Measurements from ENCODE around the gene GPER1. TPM values are rescaled to one million over a fixed set of nuclear protein-coding genes. Genes with fewer than 3 reads are reported as not detected.

GPER1 gene
- total and polyA plus RNA-seq, 2 experiments from 2014 or later, result 0.89 TPM; not detected in 1

- H3F3A ChIP-seq (replicated peaks; ENCODE audit: low read depth), result no peaks in the 10 kb centered on the region
- DNase-seq (ENCODE audit: low spot score) (no peak), ATAC-seq (no peak)
- H2AFZ ChIP-seq, result no peak overlapping the region
- Mint-ChIP-seq H3K27me3 (ENCODE audit: insufficient read depth, low read depth, poor library complexity) (peaks cover 4% of the 10 kb centered on the region), H3K36me3 (ENCODE audit: low read depth) (peaks cover under 1% of the 10 kb centered on the region; the same call in 2 of the 3 replicates), H3K4me3 (no peak overlapping the region), H3K9me3 (no peaks in the 10 kb centered on the region), H3K4me1 (no peaks in the 10 kb centered on the region; the same call in 2 of the 3 replicates), H3K27ac (no peak overlapping the region; the same call in 1 of the 2 replicates)
- no peak overlapping the region for H3K4me2 ChIP-seq
- H3K4me3 ChIP-seq, result no peak overlapping the region
- H3K79me2 ChIP-seq (replicated peaks; ENCODE audit: insufficient read depth), result peaks cover 47% of the 10 kb centered on the region
- H3K27me3 ChIP-seq (ENCODE audit: insufficient read depth), result no peaks in the 10 kb centered on the region
- no peaks in the 10 kb centered on the region for H3K4me1 ChIP-seq (ENCODE audit: insufficient read depth)
- no peaks in the 10 kb centered on the region for H3K9me2 ChIP-seq (ENCODE audit: insufficient read depth)
- peak overlapping the region; percentile 50; the same call in 1 of the 2 replicates for H3K27ac ChIP-seq (ENCODE audit: low read depth)
- no peak for TF ChIP-seq ZNF462 (CRISPR knock-in tag; IDR thresholded peaks at IDR 0.05)
- no peaks in the 10 kb centered on the region; the same call in none of the 2 replicates for H4K20me1 ChIP-seq (replicated peaks; ENCODE audit: insufficient read depth)
- no peaks in the 10 kb centered on the region for H3K36me3 ChIP-seq (ENCODE audit: insufficient read depth)
These were observed 16.7 kb downstream of the GPER1 start for GRCh38 chr7:1104516-1105179.

- Histone ChIP-seq H4K20me1 (replicated peaks; ENCODE audit: insufficient read depth) (no peaks in the 10 kb centered on the region; the same call in none of the 2 replicates), H3K27ac (ENCODE audit: low read depth) (peak overlapping the region; percentile 50; the same call in 1 of the 2 replicates)
- no peak overlapping the region for H3K27ac Mint-ChIP-seq
These were observed 17.3 kb downstream of the GPER1 start for GRCh38 chr7:1105189-1105588.

More at GRCh38 chr7:1105189-1105588, 17.3 kb downstream of the GPER1 start:
- Mint-ChIP-seq H3K4me1 (no peaks in the 10 kb centered on the region; the same call in 2 of the 3 replicates), H3K27me3 (ENCODE audit: insufficient read depth, low read depth, poor library complexity) (peaks cover 4% of the 10 kb centered on the region), H3K36me3 (ENCODE audit: low read depth) (no peaks in the 10 kb centered on the region; the same call in 2 of the 3 replicates), H3K4me3 (no peak overlapping the region), H3K9me3 (no peaks in the 10 kb centered on the region)
- no peaks in the 10 kb centered on the region for H3F3A ChIP-seq (replicated peaks; ENCODE audit: low read depth)
- TF ChIP-seq CREB1 (CRISPR knock-in tag; IDR thresholded peaks at IDR 0.05; ENCODE audit: low read depth), result no peak
- no peak for TF ChIP-seq ETS1 (IDR thresholded peaks at IDR 0.05)
- TF ChIP-seq ZNF114 (CRISPR knock-in tag; IDR thresholded peaks at IDR 0.05), result no peak
- TF ChIP-seq REST (IDR thresholded peaks at IDR 0.05; ENCODE audit: unreplicated experiment), result no peak
- no peak overlapping the region for H2AFZ ChIP-seq
- no peaks in the 10 kb centered on the region for H3K4me1 ChIP-seq (ENCODE audit: insufficient read depth)
- H3K27me3 ChIP-seq (ENCODE audit: insufficient read depth), result no peaks in the 10 kb centered on the region
- H3K36me3 ChIP-seq (ENCODE audit: insufficient read depth), result no peaks in the 10 kb centered on the region
- H3K9me2 ChIP-seq (ENCODE audit: insufficient read depth), result no peaks in the 10 kb centered on the region
- H3K4me3 ChIP-seq, result no peak overlapping the region
- H3K79me2 ChIP-seq (replicated peaks; ENCODE audit: insufficient read depth), result peaks cover 50% of the 10 kb centered on the region
- DNase-seq (ENCODE audit: low spot score), result no peak
- no peak for ATAC-seq
- H3K4me2 ChIP-seq, result no peak overlapping the region
